K562 treated with DMSO at 1 percent for 24 hours (cell line): ENCODE results near the gene NEU2. TPM values are rescaled to one million over a fixed set of nuclear protein-coding genes. Genes with fewer than 3 reads are reported as not detected.

Source experiments
- total RNA-seq: library from RNA; unstranded; fragments of 300-600 nt; gene quantifications from 2 replicates; pipeline ENCODE4 v1.2.3, GENCODE V29; 2022; ENCODE audit warnings: low read depth; ENCODE audit not compliant: insufficient read depth

NEU2 gene
- total RNA-seq = not detected in 2 replicates

GRCh38 chr2:233032551-233033320 is at the start of gene NEU2:
Gene NEU2, plus strand, starts transcription at chr2:233032672. Its CDS starts 0 bp downstream, at chr2:233032672.

GRCh38 chr2:233013027-233013461 is 19.4 kb upstream of the NEU2 start, which contains the start of gene NGEF:
Gene NGEF, minus strand, starts transcription at chr2:233013256. Its CDS starts 38,366 bp downstream, at chr2:232974890.

DNA sequence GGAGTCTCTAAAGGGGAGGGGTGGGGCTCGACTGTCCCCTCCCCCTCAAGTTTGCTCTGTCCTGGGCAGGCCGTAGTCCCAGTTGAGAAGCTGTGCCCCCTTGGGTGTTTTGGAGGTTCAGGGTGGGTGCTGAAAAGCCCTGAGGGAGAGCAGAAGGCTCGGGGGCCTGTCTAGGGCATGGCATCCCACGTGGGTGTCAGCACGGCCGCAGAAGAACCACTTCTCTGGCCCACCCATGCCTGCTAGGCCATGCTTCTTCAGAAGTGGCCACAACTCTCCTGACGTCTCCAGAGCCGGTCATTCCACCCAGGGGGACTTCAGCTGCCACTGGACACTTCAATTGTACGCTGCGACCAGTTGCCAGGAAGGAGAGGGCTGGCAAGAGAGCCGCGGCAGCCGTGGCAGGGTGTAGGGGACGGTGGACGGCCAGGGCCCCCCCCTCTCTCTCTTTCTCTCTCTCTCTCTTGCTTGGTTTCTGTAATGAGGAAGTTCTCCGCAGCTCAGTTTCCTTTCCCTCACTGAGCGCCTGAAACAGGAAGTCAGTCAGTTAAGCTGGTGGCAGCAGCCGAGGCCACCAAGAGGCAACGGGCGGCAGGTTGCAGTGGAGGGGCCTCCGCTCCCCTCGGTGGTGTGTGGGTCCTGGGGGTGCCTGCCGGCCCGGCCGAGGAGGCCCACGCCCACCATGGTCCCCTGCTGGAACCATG is 27.5 kb downstream of the NEU2 start, which contains the start of gene INPP5D:
INPP5D (plus strand) TSS at position 546 of the 704 bp plus-strand sequence; CDS start at position 683, 137 bp downstream.

Other genes with a start within 250 kb of the NEU2 start
- gene SNORC, start 162.4 kb upstream of the NEU2 start, total RNA-seq = 6.3 and 6.6 TPM in 2 replicates
- 0.34 TPM in 1 of 2 replicates, not detected in the other for gene NGEF, start 19.4 kb upstream of the NEU2 start, total RNA-seq
- gene INPP5D, start 27.7 kb downstream of the NEU2 start, total RNA-seq = 7.4 and 7.9 TPM in 2 replicates
- 11.4 and 12.0 TPM in 2 replicates for gene ATG16L1, start 219.0 kb downstream of the NEU2 start, total RNA-seq